Erythroblast (primary cell): ENCODE data around the gene SNX25.

Experiments used
- GATA1 ChIP-seq: IDR thresholded peaks from 2 replicates; pipeline ENCODE4 v1.6.1; 2011; ENCODE audit warnings: low read depth, mild to moderate bottlenecking, control low read depth, low read length, moderate library complexity
- POLR2A ChIP-seq: IDR thresholded peaks from 2 replicates; pipeline ENCODE4 v1.6.1; 2011; ENCODE audit warnings: mild to moderate bottlenecking, low read length

DNA sequence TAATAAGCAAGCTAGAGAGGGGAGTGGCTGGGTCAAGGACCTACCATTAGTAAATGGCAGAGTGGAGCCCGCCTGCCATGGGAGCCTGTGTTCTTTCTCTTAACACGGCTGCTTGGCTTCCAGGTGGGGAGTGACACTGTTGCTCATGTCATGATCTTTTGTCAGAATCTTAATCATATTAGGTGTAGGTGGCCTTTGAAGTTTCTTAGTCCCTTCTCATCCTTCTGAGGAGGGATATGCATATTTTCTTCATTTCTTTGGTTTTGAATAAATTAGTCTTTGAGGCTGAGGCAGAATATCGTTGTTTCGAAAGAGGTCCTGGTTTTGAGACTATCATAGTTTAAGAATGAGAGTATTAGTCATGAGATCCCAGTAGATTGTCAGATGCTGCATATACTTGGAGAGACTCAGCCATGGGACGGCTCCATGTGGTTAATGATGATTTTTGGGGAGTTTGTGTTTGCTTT, 28.9 kb downstream of the SNX25 start:
- no peak for TF ChIP-seq POLR2A
- TF ChIP-seq GATA1 = no peak
